Stimulated activated CD4-positive, alpha-beta T cell treated with anti-CD3 and anti-CD28 coated beads, Interleukin-15, amount 100 ng/mL, for 24 hours (primary cell): ENCODE results near the gene AUNIP.
"Not testable (repeated sequence)": the region's sequence is repeated elsewhere in the genome, so short reads cannot be mapped to it uniquely, and the experiment has no call there.

Experiments
- DNase-seq: peaks from one replicate; pipeline ENCODE4 v3.0.0-alpha.2; 2020

Gene AUNIP

GRCh38 chr1:25863486-25864262, 4.4 kb upstream of the AUNIP start:
- DNase-seq, result no peak

- DNase-seq, result no peak
Observed at GRCh38 chr1:25862785-25863485, 3.7 kb upstream of the AUNIP start.

- no peak for DNase-seq
Observed at GRCh38 chr1:25861316-25862286, 2.3 kb upstream of the AUNIP start.

- DNase-seq, result no peak
Observed at GRCh38 chr1:25858494-25858893, 763 bp downstream of the AUNIP start.

GRCh38 chr1:25856856-25857255, 2.4 kb downstream of the AUNIP start:
- no peak for DNase-seq

GRCh38 chr1:25854554-25854953, 4.7 kb downstream of the AUNIP start:
- DNase-seq, result no peak

GRCh38 chr1:25848531-25848930, 10.7 kb downstream of the AUNIP start:
- no peak for DNase-seq

GRCh38 chr1:25847929-25848328, 11.3 kb downstream of the AUNIP start:
- no peak for DNase-seq

GRCh38 chr1:25845664-25846063, 13.6 kb downstream of the AUNIP start:
- DNase-seq, result no peak

- DNase-seq, result no peak
Observed at GRCh38 chr1:25844536-25845337, 14.5 kb downstream of the AUNIP start.

GRCh38 chr1:25843483-25843882, 15.8 kb downstream of the AUNIP start:
- DNase-seq, result no peak

GRCh38 chr1:25839808-25840207, 19.4 kb downstream of the AUNIP start:
- DNase-seq, result not testable (repeated sequence)

- no peak for DNase-seq
Observed at GRCh38 chr1:25837262-25837875, 21.9 kb downstream of the AUNIP start.

- DNase-seq, result no peak
Observed at GRCh38 chr1:25836695-25837094, 22.6 kb downstream of the AUNIP start.

- no peak for DNase-seq
Observed at GRCh38 chr1:25834894-25835293, 24.4 kb downstream of the AUNIP start.

- no peak for DNase-seq
Observed at GRCh38 chr1:25833158-25833557, 26.1 kb downstream of the AUNIP start.

- no peak for DNase-seq
Observed at GRCh38 chr1:25832336-25833037, 26.8 kb downstream of the AUNIP start.

GRCh38 chr1:25831569-25832196, 27.6 kb downstream of the AUNIP start:
- DNase-seq, result no peak

GRCh38 chr1:25829046-25829445, 30.2 kb downstream of the AUNIP start:
- no peak for DNase-seq

- no peak for DNase-seq
Observed at GRCh38 chr1:25828491-25828890, 30.8 kb downstream of the AUNIP start.

GRCh38 chr1:25826571-25826970, 32.7 kb downstream of the AUNIP start:
- DNase-seq, result no peak
